Transverse colon (tissue), 4 donors: ENCODE results near the gene OR9K2.

Experiments used
- CTCF ChIP-seq, 5 experiments: fragments of 200-600 bp in 3 of 5; fragments of 450-650 bp in 2 of 5; sonication (generic) in 3 of 5; IDR thresholded peaks; 1 replicate in 2 of 5; 2 replicates in 3 of 5; pipeline ENCODE4 v1.5.1; 2016 to 2017; ENCODE audit warnings: antibody characterized with exemption in 5 of 5, inconsistent platforms in 3 of 5, mild to moderate bottlenecking in 2 of 5, moderate library complexity in 1 of 5
- EP300 ChIP-seq: sonication (generic); formaldehyde crosslinking; IDR thresholded peaks from one replicate; pipeline ENCODE4 v1.6.1; 2017; ENCODE audit warnings: antibody characterized with exemption, low read depth
- POLR2AphosphoS5 ChIP-seq, 3 donors: sonication (generic); formaldehyde crosslinking; IDR thresholded peaks; one replicate each; pipeline ENCODE4 v1.6.1; 2016; ENCODE audit warnings: antibody characterized with exemption in 3 of 3

- TF ChIP-seq CTCF (IDR thresholded peaks at IDR 0.05) (peak; percentile 18 to 61 (median 45)), EP300 (no peak), POLR2AphosphoS5 (IDR thresholded peaks at IDR 0.05) (no peak)
Observed at GRCh38 chr12:55142669-55143565, 16.7 kb downstream of the OR9K2 start.
